MM.1S (cell line): ENCODE measurements around the gene CYSRT1.

ENCODE experiments used
- EZH2 ChIP-seq: fragments of 300-600 bp; sonication (generic); optimal IDR thresholded peaks from 2 replicates; pipeline ENCODE3; 2017; ENCODE audit warnings: low read depth, mild to moderate bottlenecking, antibody characterized with exemption, low read length, mixed read lengths
- TF ChIP-seq, protein P1 (sequence below): fragments of 300-600 bp; sonication (generic); IDR thresholded peaks from 2 replicates; pipeline ENCODE4 v1.5.1; 2016; ENCODE audit warnings: antibody characterized with exemption, low read length, mixed read lengths

DNA sequence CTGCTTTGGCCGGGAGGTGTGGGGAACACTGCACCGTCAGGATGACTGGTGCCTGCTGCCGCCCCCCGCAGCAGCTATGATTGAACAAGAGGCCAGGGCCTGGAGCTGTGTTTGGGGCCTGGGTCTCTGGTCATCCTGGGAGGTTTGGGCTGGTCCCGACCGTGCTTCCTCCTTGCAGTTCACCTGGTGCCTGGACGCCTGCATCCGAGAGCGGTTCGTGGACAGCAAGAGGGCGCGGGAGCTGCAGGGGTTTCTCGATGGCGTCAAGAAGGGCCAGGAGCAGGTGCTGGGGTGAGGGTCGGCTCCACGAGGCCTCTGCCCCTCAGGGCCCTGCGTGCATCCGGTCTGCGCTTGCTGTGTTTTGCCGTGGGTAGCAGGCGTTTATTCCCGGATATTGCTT lies 39.1 kb downstream of the CYSRT1 start:
- TF ChIP-seq EZH2: no peak
- TF ChIP-seq, protein P1, sequence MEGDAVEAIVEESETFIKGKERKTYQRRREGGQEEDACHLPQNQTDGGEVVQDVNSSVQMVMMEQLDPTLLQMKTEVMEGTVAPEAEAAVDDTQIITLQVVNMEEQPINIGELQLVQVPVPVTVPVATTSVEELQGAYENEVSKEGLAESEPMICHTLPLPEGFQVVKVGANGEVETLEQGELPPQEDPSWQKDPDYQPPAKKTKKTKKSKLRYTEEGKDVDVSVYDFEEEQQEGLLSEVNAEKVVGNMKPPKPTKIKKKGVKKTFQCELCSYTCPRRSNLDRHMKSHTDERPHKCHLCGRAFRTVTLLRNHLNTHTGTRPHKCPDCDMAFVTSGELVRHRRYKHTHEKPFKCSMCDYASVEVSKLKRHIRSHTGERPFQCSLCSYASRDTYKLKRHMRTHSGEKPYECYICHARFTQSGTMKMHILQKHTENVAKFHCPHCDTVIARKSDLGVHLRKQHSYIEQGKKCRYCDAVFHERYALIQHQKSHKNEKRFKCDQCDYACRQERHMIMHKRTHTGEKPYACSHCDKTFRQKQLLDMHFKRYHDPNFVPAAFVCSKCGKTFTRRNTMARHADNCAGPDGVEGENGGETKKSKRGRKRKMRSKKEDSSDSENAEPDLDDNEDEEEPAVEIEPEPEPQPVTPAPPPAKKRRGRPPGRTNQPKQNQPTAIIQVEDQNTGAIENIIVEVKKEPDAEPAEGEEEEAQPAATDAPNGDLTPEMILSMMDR: no peak
